ENCODE data around the gene ACAD10.

DNA sequence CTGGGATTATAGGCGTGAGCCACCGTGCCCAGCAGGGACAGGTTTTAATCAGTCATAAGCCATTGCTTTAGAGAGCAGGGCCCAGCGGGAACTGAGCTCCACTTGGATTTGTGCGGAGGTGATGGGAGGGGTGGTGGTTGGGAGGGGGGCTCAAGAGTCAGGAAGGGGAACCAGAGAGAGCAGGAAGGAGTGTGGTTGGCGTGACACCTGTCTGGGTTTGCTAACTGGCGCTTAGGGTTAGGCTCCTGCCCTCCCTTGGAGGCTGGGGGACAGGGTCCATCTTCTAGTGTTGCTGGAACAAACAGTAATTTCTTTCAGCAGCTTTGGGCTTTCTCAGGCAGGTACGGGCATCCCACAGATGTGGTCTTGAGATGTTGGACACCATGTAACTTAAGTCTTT, 73.4 kb downstream of the ACAD10 start:
- TF ChIP-seq, protein P1, sequence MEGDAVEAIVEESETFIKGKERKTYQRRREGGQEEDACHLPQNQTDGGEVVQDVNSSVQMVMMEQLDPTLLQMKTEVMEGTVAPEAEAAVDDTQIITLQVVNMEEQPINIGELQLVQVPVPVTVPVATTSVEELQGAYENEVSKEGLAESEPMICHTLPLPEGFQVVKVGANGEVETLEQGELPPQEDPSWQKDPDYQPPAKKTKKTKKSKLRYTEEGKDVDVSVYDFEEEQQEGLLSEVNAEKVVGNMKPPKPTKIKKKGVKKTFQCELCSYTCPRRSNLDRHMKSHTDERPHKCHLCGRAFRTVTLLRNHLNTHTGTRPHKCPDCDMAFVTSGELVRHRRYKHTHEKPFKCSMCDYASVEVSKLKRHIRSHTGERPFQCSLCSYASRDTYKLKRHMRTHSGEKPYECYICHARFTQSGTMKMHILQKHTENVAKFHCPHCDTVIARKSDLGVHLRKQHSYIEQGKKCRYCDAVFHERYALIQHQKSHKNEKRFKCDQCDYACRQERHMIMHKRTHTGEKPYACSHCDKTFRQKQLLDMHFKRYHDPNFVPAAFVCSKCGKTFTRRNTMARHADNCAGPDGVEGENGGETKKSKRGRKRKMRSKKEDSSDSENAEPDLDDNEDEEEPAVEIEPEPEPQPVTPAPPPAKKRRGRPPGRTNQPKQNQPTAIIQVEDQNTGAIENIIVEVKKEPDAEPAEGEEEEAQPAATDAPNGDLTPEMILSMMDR (CRISPR knock-in tag; IDR thresholded peaks at IDR 0.05), result no peak
- TF ChIP-seq NPAS2 (CRISPR knock-in tag; IDR thresholded peaks at IDR 0.05; ENCODE audit: borderline replicate concordance), result no peak
- no peak for TF ChIP-seq HMG20B (CRISPR knock-in tag; conservative IDR thresholded peaks at IDR 0.05)
- TF ChIP-seq SRSF1 (optimal IDR thresholded peaks at IDR 0.05; ENCODE audit: low read depth, low read length), result no peak
- TF ChIP-seq RFX5 (IDR thresholded peaks at IDR 0.05; ENCODE audit: low read depth, low read length), result no peak
- no peak for TF ChIP-seq ZNF562 (CRISPR knock-in tag; IDR thresholded peaks at IDR 0.05; ENCODE audit: borderline replicate concordance)
- TF ChIP-seq SCMH1 (CRISPR knock-in tag; IDR thresholded peaks at IDR 0.05; ENCODE audit: borderline replicate concordance), result no peak

All from HepG2 (cell line).